Caki2 (cell line): ENCODE data around the gene SCO2. TPM values are rescaled to one million over a fixed set of nuclear protein-coding genes. Genes with fewer than 3 reads are reported as not detected.
"Not testable (repeated sequence)": the region's sequence is repeated elsewhere in the genome, so short reads cannot be mapped to it uniquely, and the experiment has no call there.

Source experiments
- DNase-seq: peaks from one replicate; pipeline ENCODE4 v3.0.0-alpha.2; 2015; ENCODE audit warnings: low read depth
- in situ Hi-C: cut with HindIII; loops from 2 replicates; pipeline ENCODE4 v1.10.0; 2016; ENCODE audit warnings: low sequenced_read_pairs, low pct_unique_long_range_greater_than_20kb, mixed read lengths
- total RNA-seq: library from RNA; depleted of rRNA; stranded (reverse); fragments of >200 nt; shearing (Covaris generic); gene quantifications from 2 replicates; pipeline ENCODE4 v1.2.3, GENCODE V29; 2014; ENCODE audit warnings: low replicate concordance

SCO2 gene
- total RNA-seq, 1 experiment from 2014 or later = 4.9 TPM

GRCh38 chr22:50523806-50524675 is 1.4 kb downstream of the SCO2 start:
- no peak for DNase-seq

GRCh38 chr22:50523458-50523805 is 2.0 kb downstream of the SCO2 start:
- no peak for DNase-seq
- in situ Hi-C loops = no loop called here

More at GRCh38 chr22:50523806-50524675, 1.4 kb downstream of the SCO2 start:
- in situ Hi-C loops = no loop called here

- in situ Hi-C loops = no loop called here
- DNase-seq = no peak
Measured at GRCh38 chr22:50522806-50523438, 2.5 kb downstream of the SCO2 start.

GRCh38 chr22:50522208-50522805 is 3.1 kb downstream of the SCO2 start:
- in situ Hi-C loops = no loop called here
- DNase-seq = no peak

GRCh38 chr22:50521710-50522109 is 3.7 kb downstream of the SCO2 start:
- in situ Hi-C loops = no loop called here
- no peak for DNase-seq

- DNase-seq = no peak
- in situ Hi-C loops = no loop called here
Measured at GRCh38 chr22:50520826-50521453, 4.5 kb downstream of the SCO2 start.

GRCh38 chr22:50520184-50520583 is 5.2 kb downstream of the SCO2 start:
- in situ Hi-C loops = not testable (repeated sequence)

GRCh38 chr22:50519151-50519550 is 6.2 kb downstream of the SCO2 start:
- no peak for DNase-seq
- in situ Hi-C loops = no loop called here

More at GRCh38 chr22:50520184-50520583, 5.2 kb downstream of the SCO2 start:
- DNase-seq = not testable (repeated sequence)

- in situ Hi-C loops = no loop called here
- no peak for DNase-seq
Measured at GRCh38 chr22:50518606-50519005, 6.8 kb downstream of the SCO2 start.

GRCh38 chr22:50517495-50518260 is 7.7 kb downstream of the SCO2 start:
- in situ Hi-C loops = no loop called here
- DNase-seq = no peak

GRCh38 chr22:50516891-50517290 is 8.5 kb downstream of the SCO2 start:
- DNase-seq = no peak
- in situ Hi-C loops = no loop called here

- in situ Hi-C loops = no loop called here
Measured at GRCh38 chr22:50516068-50516467, 9.3 kb downstream of the SCO2 start.

GRCh38 chr22:50513175-50513574 is 12.2 kb downstream of the SCO2 start:
- in situ Hi-C loops = no loop called here
- DNase-seq = no peak

More at GRCh38 chr22:50516068-50516467, 9.3 kb downstream of the SCO2 start:
- no peak for DNase-seq

- DNase-seq = no peak
- in situ Hi-C loops = no loop called here
Measured at GRCh38 chr22:50508897-50509296, 16.5 kb downstream of the SCO2 start.

- DNase-seq = peak; percentile 93
- in situ Hi-C loops = no loop called here
Measured at GRCh38 chr22:50507991-50508884, 17.2 kb downstream of the SCO2 start, which contains the start of gene NCAPH2. Gene NCAPH2, plus strand, starts transcription at chr22:50508224. Its CDS starts 114 bp downstream, at chr22:50508338.

- peak; percentile 58 for DNase-seq
- in situ Hi-C loops = no loop called here
Measured at GRCh38 chr22:50507421-50507990, 17.9 kb downstream of the SCO2 start, which contains the start of gene LMF2. Gene LMF2, minus strand, starts transcription at chr22:50507702. Its CDS starts 27 bp downstream, at chr22:50507675.
